Measurements from ENCODE around the gene LANCL2. TPM values are rescaled to one million over a fixed set of nuclear protein-coding genes. Genes with fewer than 3 reads are reported as not detected.
A peak's percentile ranks its signal among the peaks of the same experiment; 100 is the strongest.

Gene LANCL2
- total and polyA plus RNA-seq, 2 experiments from 2014 or later, result 7.3 to 10.7 TPM

GRCh38 chr7:55438757-55439525 is 73.8 kb downstream of the LANCL2 start:
- Histone ChIP-seq H3K4me2 (no peak overlapping the region), H3K27me3 (ENCODE audit: insufficient read depth) (no peaks in the 10 kb centered on the region), H3F3A (replicated peaks; ENCODE audit: low read depth) (no peaks in the 10 kb centered on the region), H3K27ac (ENCODE audit: low read depth) (no peak overlapping the region), H3K36me3 (ENCODE audit: insufficient read depth) (no peaks in the 10 kb centered on the region), H3K4me1 (ENCODE audit: insufficient read depth) (no peaks in the 10 kb centered on the region), H2AFZ (no peak overlapping the region), H3K4me3 (no peak overlapping the region), H3K79me2 (replicated peaks; ENCODE audit: insufficient read depth) (no peaks in the 10 kb centered on the region), H4K20me1 (replicated peaks; ENCODE audit: insufficient read depth) (no peaks in the 10 kb centered on the region), H3K9me2 (ENCODE audit: insufficient read depth) (no peaks in the 10 kb centered on the region)
- DNase-seq (ENCODE audit: low spot score), result no peak
- Mint-ChIP-seq H3K9me3 (no peaks in the 10 kb centered on the region), H3K4me3 (no peak overlapping the region), H3K4me1 (peaks cover 6% of the 10 kb centered on the region; the same call in 2 of the 3 replicates), H3K27me3 (ENCODE audit: insufficient read depth, low read depth, poor library complexity) (peaks cover 13% of the 10 kb centered on the region), H3K27ac (no peak overlapping the region), H3K36me3 (ENCODE audit: low read depth) (no peaks in the 10 kb centered on the region)
- TF ChIP-seq REST (IDR thresholded peaks at IDR 0.05; ENCODE audit: unreplicated experiment) (no peak), NANOG (IDR thresholded peaks at IDR 0.05; ENCODE audit: borderline replicate concordance) (no peak), STAT1 (IDR thresholded peaks at IDR 0.05; ENCODE audit: unreplicated experiment) (no peak), JUNB (IDR thresholded peaks at IDR 0.05; ENCODE audit: unreplicated experiment) (no peak), ZNF331 (CRISPR knock-in tag; IDR thresholded peaks at IDR 0.05; ENCODE audit: low read depth) (no peak), EZH2 (IDR thresholded peaks at IDR 0.05; ENCODE audit: low read depth, unreplicated experiment) (no peak), POLR2AphosphoS5 (IDR thresholded peaks at IDR 0.05; ENCODE audit: low read depth) (no peak)
- peak; percentile 26; the same call in 2 of the 3 replicates for ATAC-seq

- Histone ChIP-seq H3K4me1 (ENCODE audit: insufficient read depth) (no peaks in the 10 kb centered on the region), H3K27me3 (ENCODE audit: insufficient read depth) (no peaks in the 10 kb centered on the region), H3K27ac (ENCODE audit: low read depth) (no peak overlapping the region), H3K4me3 (no peak overlapping the region), H4K20me1 (replicated peaks; ENCODE audit: insufficient read depth) (no peaks in the 10 kb centered on the region), H2AFZ (no peak overlapping the region), H3K79me2 (replicated peaks; ENCODE audit: insufficient read depth) (no peaks in the 10 kb centered on the region), H3K4me2 (no peak overlapping the region), H3K9me2 (ENCODE audit: insufficient read depth) (no peaks in the 10 kb centered on the region), H3K36me3 (ENCODE audit: insufficient read depth) (no peaks in the 10 kb centered on the region), H3F3A (replicated peaks; ENCODE audit: low read depth) (no peaks in the 10 kb centered on the region)
- Mint-ChIP-seq H3K36me3 (ENCODE audit: low read depth) (no peaks in the 10 kb centered on the region), H3K27ac (no peak overlapping the region), H3K27me3 (ENCODE audit: insufficient read depth, low read depth, poor library complexity) (peaks cover 13% of the 10 kb centered on the region), H3K9me3 (no peaks in the 10 kb centered on the region), H3K4me1 (peaks cover 6% of the 10 kb centered on the region; the same call in 2 of the 3 replicates), H3K4me3 (no peak overlapping the region)
- ATAC-seq, result no peak
- DNase-seq (ENCODE audit: low spot score), result no peak
- no peak for TF ChIP-seq POLR2AphosphoS5 (IDR thresholded peaks at IDR 0.05; ENCODE audit: low read depth)
- TF ChIP-seq STAT1 (IDR thresholded peaks at IDR 0.05; ENCODE audit: unreplicated experiment), result no peak
- TF ChIP-seq CTCF (conservative IDR thresholded peaks at IDR 0.05; ENCODE audit: low read depth in 2 of 2), result no peak
- TF ChIP-seq ZNF462 (CRISPR knock-in tag; IDR thresholded peaks at IDR 0.05), result no peak
- TF ChIP-seq NANOG (IDR thresholded peaks at IDR 0.05; ENCODE audit: borderline replicate concordance), result no peak
Observed at GRCh38 chr7:55439627-55440026, 74.5 kb downstream of the LANCL2 start.

Measured in GM23338 (cell line).